Stimulated activated CD4-positive, alpha-beta T cell treated with anti-CD3 and anti-CD28 coated beads, Interleukin-2, amount 100 ng/mL, for 4 hours (primary cell): Measurements from ENCODE around the gene ZBTB21.

Experiments
- DNase-seq: peaks from one replicate; pipeline ENCODE4 v3.0.0-alpha.2; 2020; ENCODE audit warnings: low read depth

ZBTB21 gene

GRCh38 chr21:42009831-42010506 is at the start of gene ZBTB21:
Gene ZBTB21, minus strand, starts transcription at chr21:42010360. Its CDS starts 16,265 bp downstream, at chr21:41994095.
- DNase-seq: peak; percentile 98

- no peak for DNase-seq
These were observed 49.6 kb upstream of the ZBTB21 start for GRCh38 chr21:42059721-42060120.

- no peak for DNase-seq
These were observed 49.0 kb upstream of the ZBTB21 start for GRCh38 chr21:42059141-42059540.

- DNase-seq: no peak
These were observed 48.5 kb upstream of the ZBTB21 start for GRCh38 chr21:42058631-42059111.

- DNase-seq: no peak
These were observed 47.8 kb upstream of the ZBTB21 start for GRCh38 chr21:42057851-42058437.

- DNase-seq: no peak
These were observed 47.0 kb upstream of the ZBTB21 start for GRCh38 chr21:42056996-42057689.

GRCh38 chr21:42056468-42056867 is 46.3 kb upstream of the ZBTB21 start:
- no peak for DNase-seq

- DNase-seq: no peak
These were observed 45.3 kb upstream of the ZBTB21 start for GRCh38 chr21:42055425-42055824.

GRCh38 chr21:42051788-42052187 is 41.6 kb upstream of the ZBTB21 start:
- no peak for DNase-seq

- no peak for DNase-seq
These were observed 39.6 kb upstream of the ZBTB21 start for GRCh38 chr21:42049578-42050430.

GRCh38 chr21:42048870-42049577 is 38.9 kb upstream of the ZBTB21 start:
- DNase-seq: no peak

GRCh38 chr21:42047821-42048613 is 37.9 kb upstream of the ZBTB21 start:
- no peak for DNase-seq

- DNase-seq: no peak
These were observed 34.8 kb upstream of the ZBTB21 start for GRCh38 chr21:42044871-42045495.

- no peak for DNase-seq
These were observed 33.8 kb upstream of the ZBTB21 start for GRCh38 chr21:42043961-42044360.

GRCh38 chr21:42043201-42043895 is 33.2 kb upstream of the ZBTB21 start:
- no peak for DNase-seq

GRCh38 chr21:42042651-42043050 is 32.5 kb upstream of the ZBTB21 start:
- no peak for DNase-seq

GRCh38 chr21:42041711-42042110 is 31.6 kb upstream of the ZBTB21 start:
- DNase-seq: no peak

- DNase-seq: no peak
These were observed 31.1 kb upstream of the ZBTB21 start for GRCh38 chr21:42041246-42041645.

- no peak for DNase-seq
These were observed 30.4 kb upstream of the ZBTB21 start for GRCh38 chr21:42040411-42041180.
